IMR-90 (cell line): ENCODE results near the gene PBX3. TPM values are rescaled to one million over a fixed set of nuclear protein-coding genes. Genes with fewer than 3 reads are reported as not detected.

Experiments used
- ATAC-seq: fragments of 200-7000 bp; cut with Tn5 transposase; 2 replicates; pipeline ENCODE4 v1.9.1; 2020; ENCODE audit warnings: low read depth, mild to moderate bottlenecking, moderate library complexity
- BruUV-seq: library from RNA; stranded (reverse); fragments of 400-500 nt; replicated peaks from 2 replicates; lab custom pipeline; 2021; lab: Mats Ljungman, UMichigan
- CTCF ChIA-PET: fragments of 300-600 bp; formaldehyde crosslinking; extraction: SDS; loops from one replicate; lab custom pipeline; 2021; ENCODE audit warnings: antibody characterized with exemption; lab: Yijun Ruan, JAX
- POLR2A ChIA-PET: fragments of 300-600 bp; sonication (Branson Sonifier 250); formaldehyde crosslinking; loops from one replicate; lab custom pipeline; 2022; ENCODE audit warnings: antibody characterized with exemption; ENCODE audit not compliant: unreplicated experiment; lab: Charles Lee
- DNase-seq: peaks from one replicate; pipeline ENCODE4 v3.0.0; 2013
- H2AFZ ChIP-seq: replicated peaks from 2 replicates; pipeline ENCODE3; 2013; ENCODE audit warnings: low read length, mild to moderate bottlenecking; ENCODE audit not compliant: poor library complexity
- H2AK5ac ChIP-seq: 2 replicates; pipeline ENCODE4 v1.6.1; 2013; ENCODE audit warnings: low read depth, low read length, inconsistent platforms
- H2AK9ac ChIP-seq: replicated peaks from 2 replicates; pipeline ENCODE3; 2013; ENCODE audit warnings: mild to moderate bottlenecking, low read depth, low read length, moderate library complexity; ENCODE audit not compliant: poor library complexity
- H2BK120ac ChIP-seq: 2 replicates; pipeline ENCODE4 v1.6.1; 2013; ENCODE audit warnings: low read depth, low read length, inconsistent platforms
- H2BK15ac ChIP-seq: 3 replicates; pipeline ENCODE4 v1.6.1; 2013; ENCODE audit warnings: low read depth, low read length, inconsistent platforms
- H2BK20ac ChIP-seq: 2 replicates; pipeline ENCODE4 v1.6.1; 2013; ENCODE audit warnings: low read depth, mild to moderate bottlenecking, inconsistent platforms, low read length, moderate library complexity
- H2BK5ac ChIP-seq: 2 replicates; pipeline ENCODE4 v1.6.1; 2013; ENCODE audit warnings: mild to moderate bottlenecking, low read depth, low read length, inconsistent platforms; ENCODE audit not compliant: poor library complexity, severe bottlenecking
- H3K14ac ChIP-seq: replicated peaks from 2 replicates; pipeline ENCODE4 v1.6.1; 2013; ENCODE audit warnings: low read depth, low read length, inconsistent platforms
- H3K18ac ChIP-seq: 2 replicates; pipeline ENCODE4 v1.6.1; 2013; ENCODE audit warnings: low read depth, low read length, control low read depth
- H3K23ac ChIP-seq: 2 replicates; pipeline ENCODE4 v1.6.1; 2013; ENCODE audit warnings: low read depth, low read length, inconsistent platforms
- H3K27ac ChIP-seq: 2 replicates; pipeline ENCODE4 v1.5.1; 2013; ENCODE audit warnings: mild to moderate bottlenecking, control low read depth, low read length; ENCODE audit not compliant: insufficient read depth
- H3K27me3 ChIP-seq: 2 replicates; pipeline ENCODE4 v1.6.1; 2013; ENCODE audit warnings: low read length; ENCODE audit not compliant: control insufficient read depth, insufficient read depth
- H3K36me3 ChIP-seq: 2 replicates; pipeline ENCODE4 v1.6.1; 2013; ENCODE audit warnings: low read length, mixed read lengths; ENCODE audit not compliant: control insufficient read depth, insufficient read depth
- H3K4ac ChIP-seq: 2 replicates; pipeline ENCODE4 v1.6.1; 2013; ENCODE audit warnings: low read depth, low read length, inconsistent platforms
- H3K4me1 ChIP-seq: 2 replicates; pipeline ENCODE4 v1.6.1; 2013; ENCODE audit warnings: low read length, mixed read lengths; ENCODE audit not compliant: control insufficient read depth, insufficient read depth
- H3K4me2 ChIP-seq: 2 replicates; pipeline ENCODE4 v1.6.1; 2013; ENCODE audit warnings: low read depth, mild to moderate bottlenecking, control low read depth, low read length, moderate library complexity
- H3K4me3 ChIP-seq: 2 replicates; pipeline ENCODE4 v1.5.1; 2013; ENCODE audit warnings: low read depth, mild to moderate bottlenecking, control low read depth, low read length, moderate library complexity; ENCODE audit not compliant: insufficient read depth
- H3K56ac ChIP-seq: 2 replicates; pipeline ENCODE4 v1.6.1; 2013; ENCODE audit warnings: low read length, inconsistent platforms; ENCODE audit not compliant: insufficient read depth; ENCODE audit errors: extremely low read depth
- H3K79me1 ChIP-seq, 2 experiments: 2 replicates each; pipeline ENCODE4 v1.6.1; 2013; ENCODE audit warnings: low read length in 2 of 2, inconsistent platforms in 1 of 2, low read depth in 1 of 2
- H3K9ac ChIP-seq: 2 replicates; pipeline ENCODE4 v1.6.1; 2013; ENCODE audit warnings: low read depth, low read length, control low read depth
- H3K9me1 ChIP-seq: 2 replicates; pipeline ENCODE4 v1.6.1; 2013; ENCODE audit warnings: low read length, inconsistent platforms; ENCODE audit not compliant: insufficient read depth
- H3K9me3 ChIP-seq: 2 replicates; pipeline ENCODE4 v1.6.1; 2013; ENCODE audit warnings: low read length; ENCODE audit not compliant: control insufficient read depth, insufficient read depth
- H4K20me1 ChIP-seq: 2 replicates; pipeline ENCODE4 v1.6.1; 2013; ENCODE audit warnings: low read length, inconsistent platforms; ENCODE audit not compliant: insufficient read depth
- H4K5ac ChIP-seq: 2 replicates; pipeline ENCODE4 v1.6.1; 2013; ENCODE audit warnings: mild to moderate bottlenecking, low read depth, low read length, control low read depth
- H4K8ac ChIP-seq, 2 experiments: 2 replicates each; pipeline ENCODE4 v1.6.1; 2013; ENCODE audit warnings: low read depth in 2 of 2, low read length in 2 of 2, control low read depth in 1 of 2, inconsistent platforms in 1 of 2
- H4K91ac ChIP-seq: 2 replicates; pipeline ENCODE4 v1.6.1; 2013; ENCODE audit warnings: low read depth, low read length, inconsistent platforms; ENCODE audit not compliant: insufficient read depth
- BHLHE40 ChIP-seq: fragments of 150-350 bp; IDR thresholded peaks from 2 replicates; pipeline ENCODE4 v1.6.1; 2016; ENCODE audit warnings: mild to moderate bottlenecking, low read depth, low read length
- FOS ChIP-seq: fragments of 150-350 bp; IDR thresholded peaks from 2 replicates; pipeline ENCODE4 v1.6.1; 2016; ENCODE audit warnings: low read depth, low read length
- MAFK ChIP-seq: IDR thresholded peaks from 2 replicates; pipeline ENCODE4 v1.6.1; 2012; ENCODE audit warnings: low read depth, low read length, improper control_type of control experiment
- RCOR1 ChIP-seq: IDR thresholded peaks from 2 replicates; pipeline ENCODE4 v1.6.1; 2012; ENCODE audit warnings: mild to moderate bottlenecking, low read length, improper control_type of control experiment; ENCODE audit not compliant: insufficient replicate concordance
- WGBS, 2 experiments: methylation state at CpG; one replicate each; pipeline versions ENCODE4 v1.1.5 to v1.1.7; 2013; ENCODE audit warnings: missing lambda C conversion rate in 2 of 2; ENCODE audit not compliant: insufficient read length in 1 of 2; ENCODE audit errors: extremely low coverage in 2 of 2; 5-methylcytosine and 5-hydroxymethylcytosine counted together
- dilution Hi-C: fragments of 300-500 bp; cut with HindIII; formaldehyde crosslinking; loops from one replicate; pipeline ENCODE4 v1.14.3; 2018; ENCODE audit warnings: low sequenced_read_pairs; ENCODE audit not compliant: unreplicated experiment
- in situ Hi-C: fragments of 300-500 bp; cut with MboI; formaldehyde crosslinking; loops from 3 replicates; pipeline ENCODE4 v1.14.3; 2019; ENCODE audit warnings: low sequenced_read_pairs, inconsistent platforms, mixed read lengths
- intact Hi-C: fragments of 100-400 bp; cut with micrococcal nuclease; formaldehyde crosslinking; loops from 2 replicates; pipeline ENCODE4 v1.10.0; 2022
- polyA plus RNA-seq, 3 experiments: library from polyadenylated mRNA; depleted of rRNA; stranded (reverse); fragments of >200 nt; gene quantifications; 2 replicates each; pipeline ENCODE4 v1.2.3, GENCODE V29; 2012; ENCODE audit warnings: low replicate concordance in 1 of 3
- total RNA-seq: library from RNA; depleted of rRNA; stranded (reverse); fragments of >200 nt; gene quantifications from 2 replicates; pipeline ENCODE4 v1.2.3, GENCODE V29; 2012
- TF ChIP-seq, protein P1 (sequence below): fragments of 150-350 bp; IDR thresholded peaks from 2 replicates; pipeline ENCODE4 v1.6.1; 2016; ENCODE audit warnings: low read depth, mild to moderate bottlenecking, low read length, moderate library complexity, borderline replicate concordance

Gene PBX3
- total and polyA plus RNA-seq, 2 of the 4 experiments (the other 2 are of a cell fraction), result 12.0 to 15.6 TPM

DNA sequence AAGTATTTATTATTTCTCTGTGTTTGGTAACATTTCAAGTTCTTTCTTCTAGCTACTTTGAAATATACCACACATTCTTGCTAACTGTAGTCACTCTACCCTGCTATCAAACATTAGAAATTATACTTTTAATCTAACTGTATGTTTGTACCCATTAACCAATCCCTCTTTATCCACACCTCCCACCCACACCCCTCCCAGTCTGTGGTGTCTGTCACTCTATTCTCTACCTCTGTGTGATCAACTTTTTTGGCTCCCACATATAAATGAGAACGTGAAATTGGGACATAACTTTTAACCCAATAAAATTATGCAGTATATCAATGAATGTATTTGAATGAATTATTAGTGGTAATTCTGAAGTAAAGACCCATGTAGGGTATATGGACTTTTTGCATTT, 79.7 kb downstream of the PBX3 start:
- H4K20me1 ChIP-seq, result no peaks in the 10 kb centered on the region
- no peak overlapping the region for H4K91ac ChIP-seq
- H4K8ac ChIP-seq, result no peak overlapping the region
- dilution Hi-C loops, result no loop called here
- POLR2A ChIA-PET, result no interaction called here
- H3K9ac ChIP-seq, result no peak overlapping the region
- intact Hi-C loops, result loop anchor here (5.0 kb wide), 1 partner anchor 75 kb away; no protein-coding TSS in a partner anchor
- no peak overlapping the region for H2BK15ac ChIP-seq
- ATAC-seq, result peak; percentile 64
- CTCF ChIA-PET, result no interaction called here
- no peak overlapping the region for H3K14ac ChIP-seq
- H2BK20ac ChIP-seq, result no peak overlapping the region
- no peak overlapping the region for H3K23ac ChIP-seq
- H2BK120ac ChIP-seq, result no peak overlapping the region
- 0 out of 2 replicates have a peak, but pooled peaks cover 3% of the 10 kb centered on the region for H3K9me1 ChIP-seq
- H2AFZ ChIP-seq, result no peak overlapping the region
- no peaks in the 10 kb centered on the region for H3K27me3 ChIP-seq
- TF ChIP-seq BHLHE40 (no peak), RCOR1 (no peak), MAFK (no peak), FOS (no peak)
- TF ChIP-seq, protein P1, sequence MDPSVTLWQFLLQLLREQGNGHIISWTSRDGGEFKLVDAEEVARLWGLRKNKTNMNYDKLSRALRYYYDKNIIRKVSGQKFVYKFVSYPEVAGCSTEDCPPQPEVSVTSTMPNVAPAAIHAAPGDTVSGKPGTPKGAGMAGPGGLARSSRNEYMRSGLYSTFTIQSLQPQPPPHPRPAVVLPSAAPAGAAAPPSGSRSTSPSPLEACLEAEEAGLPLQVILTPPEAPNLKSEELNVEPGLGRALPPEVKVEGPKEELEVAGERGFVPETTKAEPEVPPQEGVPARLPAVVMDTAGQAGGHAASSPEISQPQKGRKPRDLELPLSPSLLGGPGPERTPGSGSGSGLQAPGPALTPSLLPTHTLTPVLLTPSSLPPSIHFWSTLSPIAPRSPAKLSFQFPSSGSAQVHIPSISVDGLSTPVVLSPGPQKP, result no peak
- H3K18ac ChIP-seq, result no peak overlapping the region
- no peak overlapping the region for H3K4me3 ChIP-seq
- no peak for DNase-seq
- no peak overlapping the region for H2AK5ac ChIP-seq
- no peak overlapping the region for H2BK5ac ChIP-seq
- H3K9me3 ChIP-seq, result no peaks in the 10 kb centered on the region
- no peak overlapping the region for H3K56ac ChIP-seq
- H4K5ac ChIP-seq, result no peak overlapping the region
- no CpG with 5 or more reads among the region's 1 CpG for WGBS, 2 experiments
- H2AK9ac ChIP-seq, result no peak overlapping the region
- 0 out of 2 replicates have a peak overlapping the region, but pooled peaks have one; percentile 30 for H3K4me2 ChIP-seq
- peaks cover 16 to 30% of the 10 kb centered on the region in 2 experiments for H3K79me1 ChIP-seq
- no peaks in the 10 kb centered on the region for H3K36me3 ChIP-seq
- in situ Hi-C loops, result no loop called here
- no peak overlapping the region for H3K4ac ChIP-seq
- no TSS peak for BruUV-seq
- peaks cover 4% of the 10 kb centered on the region for H3K4me1 ChIP-seq
- no peak overlapping the region for H3K27ac ChIP-seq
